Effector memory CD4-positive, alpha-beta T cell (primary cell): Measurements from ENCODE around the gene SPANXA2.
"Not testable (repeated sequence)": the region's sequence is repeated elsewhere in the genome, so short reads cannot be mapped to it uniquely, and the experiment has no call there.

Source experiments
- DNase-seq, 3 donors: peaks; one replicate each; pipeline ENCODE4 v3.0.0-alpha.2; 2020
- H3K27ac ChIP-seq: 2 replicates; pipeline ENCODE4 v1.7.0; 2013; ENCODE audit warnings: mild to moderate bottlenecking, low read length, moderate library complexity; ENCODE audit not compliant: insufficient read depth, poor library complexity, severe bottlenecking
- H3K27me3 ChIP-seq: replicated peaks from 2 replicates; pipeline ENCODE4 v1.7.0; 2013; ENCODE audit warnings: mild to moderate bottlenecking, low read length; ENCODE audit not compliant: insufficient read depth, control insufficient read depth, poor library complexity, severe bottlenecking
- H3K36me3 ChIP-seq: 2 replicates; pipeline ENCODE4 v1.7.0; 2013; ENCODE audit warnings: mild to moderate bottlenecking, low read length, moderate library complexity; ENCODE audit not compliant: control insufficient read depth, insufficient read depth
- H3K4me1 ChIP-seq: 2 replicates; pipeline ENCODE4 v1.7.0; 2013; ENCODE audit warnings: low read length, mild to moderate bottlenecking; ENCODE audit not compliant: control insufficient read depth, insufficient read depth, poor library complexity, severe bottlenecking
- H3K4me3 ChIP-seq: 2 replicates; pipeline ENCODE4 v1.7.0; 2013; ENCODE audit warnings: low read length, low read depth, mild to moderate bottlenecking; ENCODE audit not compliant: insufficient read depth, poor library complexity, severe bottlenecking
- H3K9me3 ChIP-seq: 2 replicates; pipeline ENCODE4 v1.7.0; 2013; ENCODE audit warnings: mild to moderate bottlenecking, low read length, moderate library complexity; ENCODE audit not compliant: control insufficient read depth
- total RNA-seq, 3 donors: gene quantifications; one replicate each; lab custom pipeline; 2026; lab: John Stamatoyannopoulos, UW

The SPANXA2 gene, protein sequence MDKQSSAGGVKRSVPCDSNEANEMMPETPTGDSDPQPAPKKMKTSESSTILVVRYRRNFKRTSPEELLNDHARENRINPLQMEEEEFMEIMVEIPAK
- 0 reads per million in 3 donors for total RNA-seq

DNA sequence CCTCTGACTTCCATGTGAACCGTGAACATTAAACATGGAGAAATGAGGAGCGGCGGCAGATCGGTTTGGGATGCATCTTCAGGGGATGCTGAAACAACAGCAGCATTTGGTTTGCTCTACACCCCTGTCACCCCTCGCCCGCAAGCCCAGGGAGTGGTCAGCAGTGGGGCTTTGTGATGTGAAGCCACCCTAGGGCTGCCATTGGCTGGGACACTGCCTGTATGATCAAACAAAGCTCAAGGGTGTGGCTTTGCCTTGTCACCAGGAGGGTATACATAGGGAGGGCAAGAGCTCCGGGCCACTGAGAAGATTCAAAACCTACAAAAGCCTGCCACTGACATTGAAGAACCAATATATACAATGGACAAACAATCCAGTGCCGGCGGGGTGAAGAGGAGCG is at the start of gene SPANXA2:
Gene SPANXA2 (plus strand): TSS at position 301 of the 400 bp plus-strand sequence. CDS start 60 bp downstream, at position 361.
- not testable (repeated sequence) for H3K36me3 ChIP-seq, H3K4me3 ChIP-seq, H3K27me3 ChIP-seq, DNase-seq, H3K27ac ChIP-seq, H3K4me1 ChIP-seq, H3K9me3 ChIP-seq

- H3K27me3 ChIP-seq, DNase-seq, H3K27ac ChIP-seq, H3K9me3 ChIP-seq, H3K4me3 ChIP-seq, H3K36me3 ChIP-seq, H3K4me1 ChIP-seq: not testable (repeated sequence)
These were observed 47.0 kb upstream of the SPANXA2 start for GRCh38 chrX:141542551-141542950.

DNA sequence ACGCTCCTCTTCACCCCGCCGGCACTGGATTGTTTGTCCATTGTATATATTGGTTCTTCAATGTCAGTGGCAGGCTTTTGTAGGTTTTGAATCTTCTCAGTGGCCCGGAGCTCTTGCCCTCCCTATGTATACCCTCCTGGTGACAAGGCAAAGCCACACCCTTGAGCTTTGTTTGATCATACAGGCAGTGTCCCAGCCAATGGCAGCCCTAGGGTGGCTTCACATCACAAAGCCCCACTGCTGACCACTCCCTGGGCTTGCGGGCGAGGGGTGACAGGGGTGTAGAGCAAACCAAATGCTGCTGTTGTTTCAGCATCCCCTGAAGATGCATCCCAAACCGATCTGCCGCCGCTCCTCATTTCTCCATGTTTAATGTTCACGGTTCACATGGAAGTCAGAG is 4.9 kb upstream of the SPANXA2 start, which contains the start of gene SPANXA1:
Gene SPANXA1 (minus strand): TSS at position 101 of the 400 bp plus-strand sequence. CDS start 60 bp downstream, at position 41.
- not testable (repeated sequence) for H3K36me3 ChIP-seq, H3K27ac ChIP-seq, H3K4me3 ChIP-seq, H3K4me1 ChIP-seq, H3K9me3 ChIP-seq, DNase-seq, H3K27me3 ChIP-seq

GRCh38 chrX:141609111-141609510 is 19.6 kb downstream of the SPANXA2 start:
- Histone ChIP-seq H3K27ac (no peak overlapping the region), H3K9me3 (no peaks in the 10 kb centered on the region), H3K4me1 (no peaks in the 10 kb centered on the region), H3K27me3 (no peaks in the 10 kb centered on the region), H3K4me3 (no peak overlapping the region), H3K36me3 (no peaks in the 10 kb centered on the region)
- no peak for DNase-seq

GRCh38 chrX:141619336-141619735 is 29.8 kb downstream of the SPANXA2 start:
- DNase-seq, result no peak
- H3K4me1 ChIP-seq, result no peaks in the 10 kb centered on the region

GRCh38 chrX:141632124-141632523 is 42.6 kb downstream of the SPANXA2 start:
- Histone ChIP-seq H3K4me1 (no peaks in the 10 kb centered on the region), H3K4me3 (no peak overlapping the region), H3K27ac (no peak overlapping the region), H3K27me3 (no peaks in the 10 kb centered on the region), H3K9me3 (no peaks in the 10 kb centered on the region), H3K36me3 (no peaks in the 10 kb centered on the region)
- DNase-seq, result no peak

More at GRCh38 chrX:141619336-141619735, 29.8 kb downstream of the SPANXA2 start:
- no peak overlapping the region for H3K27ac ChIP-seq
- H3K36me3 ChIP-seq, result no peaks in the 10 kb centered on the region
- H3K4me3 ChIP-seq, result no peak overlapping the region
- no peaks in the 10 kb centered on the region for H3K27me3 ChIP-seq
- H3K9me3 ChIP-seq, result no peaks in the 10 kb centered on the region

DNA sequence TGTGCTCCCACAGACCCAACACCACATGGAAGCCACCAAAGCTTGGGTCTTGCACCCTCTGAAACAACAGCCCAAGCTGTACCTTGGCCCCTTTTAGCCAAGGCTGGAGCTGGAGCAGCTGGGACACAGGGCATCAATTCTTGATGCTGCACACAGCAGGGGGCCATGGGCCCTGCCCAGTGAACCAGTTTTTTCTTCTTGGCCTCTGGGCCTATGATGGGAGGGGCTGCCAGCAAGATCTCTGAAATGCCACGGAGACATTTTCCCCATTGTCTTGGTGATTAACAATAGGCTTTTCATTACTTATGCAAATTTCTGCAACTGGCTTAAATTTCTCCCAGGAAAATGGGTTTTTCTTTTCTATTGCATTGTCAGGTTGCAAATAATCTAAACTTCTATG is 49.0 kb downstream of the SPANXA2 start:
- no peak overlapping the region for H3K4me3 ChIP-seq
- DNase-seq, result no peak
- H3K36me3 ChIP-seq, result no peaks in the 10 kb centered on the region
- no peaks in the 10 kb centered on the region for H3K4me1 ChIP-seq
- H3K9me3 ChIP-seq, result no peaks in the 10 kb centered on the region
- no peaks in the 10 kb centered on the region for H3K27me3 ChIP-seq
- no peak overlapping the region for H3K27ac ChIP-seq
